Psoas muscle (tissue), 8 donors: ENCODE measurements around the gene DAPP1. TPM values are rescaled to one million over a fixed set of nuclear protein-coding genes. Genes with fewer than 3 reads are reported as not detected.

Experiments
- ATAC-seq, 4 donors: fragments of 200-7000 bp; cut with Tn5 transposase; one replicate each; pipeline ENCODE4 v1.9.1; 2020; ENCODE audit warnings: moderate library complexity in 3 of 4, mild to moderate bottlenecking in 2 of 4
- DNase-seq, 2 donors: peaks; one replicate each; pipeline ENCODE4 v3.0.0-alpha.2; 2020
- H3K27ac ChIP-seq: fragments of 200-600 bp; one replicate; pipeline ENCODE4 v1.8.0; 2022
- H3K27me3 ChIP-seq, 3 donors: fragments of 200-600 bp in 1 of 3; one replicate each; pipeline versions ENCODE4 v1.6.1 to v1.8.0; 2013 to 2022; ENCODE audit warnings: low read length in 2 of 3, mild to moderate bottlenecking in 2 of 3, moderate library complexity in 1 of 3; ENCODE audit not compliant: insufficient read depth in 3 of 3
- H3K36me3 ChIP-seq, 2 donors: fragments of 200-600 bp in 1 of 2; one replicate each; pipeline versions ENCODE4 v1.6.1 to v1.8.0; 2013 to 2022; ENCODE audit warnings: low read depth in 1 of 2, mild to moderate bottlenecking in 1 of 2, moderate library complexity in 1 of 2; ENCODE audit not compliant: insufficient read depth in 1 of 2
- H3K4me1 ChIP-seq: fragments of 200-600 bp; one replicate; pipeline ENCODE4 v1.8.0; 2022
- H3K4me3 ChIP-seq: fragments of 200-600 bp; one replicate; pipeline ENCODE4 v1.8.0; 2022; ENCODE audit warnings: mild to moderate bottlenecking
- H3K9me3 ChIP-seq: fragments of 200-600 bp; one replicate; pipeline ENCODE4 v1.8.0; 2022
- WGBS, 3 donors: extraction: QIAGEN DNeasy Blood & Tissue Kit; methylation state at CpG; one replicate each; pipeline versions ENCODE4 v1.1.6 to v1.1.7; 2013; 5-methylcytosine and 5-hydroxymethylcytosine counted together
- intact Hi-C, 2 donors: fragments of 100-400 bp; cut with DNase I; formaldehyde crosslinking; loops; one replicate each; pipeline versions ENCODE4 v1.11.0 to v1.14.2; 2022
- polyA plus RNA-seq, 3 donors: library from polyadenylated mRNA; stranded (reverse); fragments of 200-250 nt; gene quantifications; one replicate each; pipeline ENCODE4 v1.2.3, GENCODE V29; 2013
- total RNA-seq, 4 donors: library from RNA; stranded (reverse); fragmentation: NEBNext Ultra II Directional in 2 of 4; extraction: Animal tissue kit (Norgen Biotek cat#: 25700) in 2 of 4; gene quantifications; one replicate each; pipeline versions ENCODE4 v1.2.1 to v1.2.4, GENCODE V29; 2021 to 2023
- TF ChIP-seq, protein P1 (sequence below): fragments of 200-600 bp; IDR thresholded peaks from one replicate; pipeline ENCODE4 v1.8.0; 2022; ENCODE audit warnings: antibody characterized with exemption
- donor health status: healthy with polysubstance abuse.
- donor health status: DM: no; HTN: no; CAD: no; lungs with moderate emphysema.
- donor health status: Bipolar disorder and iron deficiency.
- donor health status: healthy.
- donor health status: DM: yes; HTN: yes; CAD: no.
- donor health status: DM: no; HTN: no; CAD: no.
- donor health status: DM: no; HTN: no; CAD: no.
- donor health status: DM: yes; HTN: yes; CAD: no.

The DAPP1 gene
- total and polyA plus RNA-seq, 7 donors = 0.06 to 1.3 (median 0.52) TPM

DNA sequence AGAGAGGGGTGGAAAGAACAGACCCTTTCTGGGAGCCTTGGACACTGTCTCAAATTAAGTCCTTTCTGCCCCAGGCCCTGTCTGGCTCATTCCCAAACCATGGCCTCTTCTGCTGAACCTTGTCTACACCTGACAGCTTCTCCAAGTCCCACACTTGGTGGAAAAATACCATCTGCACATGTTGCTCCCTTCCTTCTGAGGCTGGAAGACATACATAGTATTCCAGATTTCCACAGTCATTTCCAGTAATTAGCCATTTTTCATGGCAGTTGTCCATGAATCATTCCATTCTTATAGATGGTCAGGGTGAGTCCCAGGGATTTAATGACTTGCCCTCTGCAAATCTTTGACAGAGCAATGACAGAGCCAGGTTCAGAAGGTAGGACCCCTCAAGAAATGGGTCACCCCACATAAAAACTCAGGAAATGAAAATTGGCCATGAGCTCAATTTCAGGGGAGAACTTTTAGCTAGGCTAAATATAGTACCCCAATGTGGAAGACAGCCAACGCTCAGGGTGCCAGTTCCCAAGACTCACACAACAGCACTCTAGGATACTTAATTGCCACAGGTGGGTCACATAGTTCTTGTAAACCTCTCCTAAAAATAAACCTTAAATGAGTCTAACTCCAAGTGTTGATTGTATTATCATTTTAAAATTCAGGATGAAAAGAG lies 16.2 kb upstream of the DAPP1 start:
- no peaks in the 10 kb centered on the region for H3K36me3 ChIP-seq
- peak overlapping the region; percentile 47 for H3K27ac ChIP-seq
- DNase-seq (no peak), ATAC-seq (peak in 3 of 4 donors; percentile 46 to 82 (median 82))
- intact Hi-C loops = loop anchor here in 1 of 2 donors (5.0 kb wide), 1 partner anchor 148 kb away; no protein-coding TSS in a partner anchor
- peaks cover 41% of the 10 kb centered on the region for H3K4me1 ChIP-seq
- H3K27me3 ChIP-seq = no peaks in the 10 kb centered on the region
- H3K4me3 ChIP-seq = no peak overlapping the region
- WGBS, 3 donors = 33 to 42% (median 37%) methylated on average over 1 of the region's 1 CpG
- TF ChIP-seq, protein P1, sequence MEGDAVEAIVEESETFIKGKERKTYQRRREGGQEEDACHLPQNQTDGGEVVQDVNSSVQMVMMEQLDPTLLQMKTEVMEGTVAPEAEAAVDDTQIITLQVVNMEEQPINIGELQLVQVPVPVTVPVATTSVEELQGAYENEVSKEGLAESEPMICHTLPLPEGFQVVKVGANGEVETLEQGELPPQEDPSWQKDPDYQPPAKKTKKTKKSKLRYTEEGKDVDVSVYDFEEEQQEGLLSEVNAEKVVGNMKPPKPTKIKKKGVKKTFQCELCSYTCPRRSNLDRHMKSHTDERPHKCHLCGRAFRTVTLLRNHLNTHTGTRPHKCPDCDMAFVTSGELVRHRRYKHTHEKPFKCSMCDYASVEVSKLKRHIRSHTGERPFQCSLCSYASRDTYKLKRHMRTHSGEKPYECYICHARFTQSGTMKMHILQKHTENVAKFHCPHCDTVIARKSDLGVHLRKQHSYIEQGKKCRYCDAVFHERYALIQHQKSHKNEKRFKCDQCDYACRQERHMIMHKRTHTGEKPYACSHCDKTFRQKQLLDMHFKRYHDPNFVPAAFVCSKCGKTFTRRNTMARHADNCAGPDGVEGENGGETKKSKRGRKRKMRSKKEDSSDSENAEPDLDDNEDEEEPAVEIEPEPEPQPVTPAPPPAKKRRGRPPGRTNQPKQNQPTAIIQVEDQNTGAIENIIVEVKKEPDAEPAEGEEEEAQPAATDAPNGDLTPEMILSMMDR = no peak
- H3K9me3 ChIP-seq = no peaks in the 10 kb centered on the region

DNA sequence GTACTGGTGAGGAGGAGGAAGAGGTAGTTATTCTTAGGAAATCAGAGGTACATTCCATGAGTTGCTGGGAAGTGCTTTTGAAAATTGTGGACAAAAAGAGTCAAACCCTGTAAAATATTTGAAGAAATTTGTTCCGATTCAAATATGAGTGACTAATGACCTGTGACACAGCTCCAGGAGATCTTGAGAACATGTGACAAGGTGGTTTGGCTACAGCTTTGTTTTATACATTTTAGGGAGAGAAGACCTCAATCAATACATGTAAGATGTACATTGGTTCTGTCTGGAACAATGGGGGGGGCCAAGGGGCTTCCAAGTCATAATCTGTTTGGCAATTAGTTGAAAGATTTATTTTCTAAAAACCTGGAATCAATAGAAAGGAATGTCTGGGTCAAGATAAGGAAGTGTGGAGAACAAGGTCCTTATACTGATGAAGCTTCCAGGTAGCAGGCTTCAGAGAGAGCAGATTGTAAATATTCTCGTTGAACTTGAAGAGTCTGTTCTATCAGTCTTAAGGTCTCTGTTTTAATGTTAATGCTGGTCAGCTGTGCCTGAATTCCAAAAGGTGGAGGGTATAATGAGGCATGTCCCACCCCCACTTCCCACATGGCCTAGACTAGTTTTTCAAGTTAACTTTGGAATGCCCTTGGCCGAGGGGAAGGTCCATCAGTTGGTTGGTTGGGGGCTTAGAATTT lies 15.5 kb upstream of the DAPP1 start:
- 58 to 65% (median 58%) methylated on average over 3 of the region's 3 CpGs for WGBS, 3 donors
- H3K4me3 ChIP-seq = no peak overlapping the region
- DNase-seq (no peak), ATAC-seq (peak in 1 of 4 donors; percentile 12)
- no peaks in the 10 kb centered on the region for H3K27me3 ChIP-seq
- TF ChIP-seq, protein P1 = no peak
- no peaks in the 10 kb centered on the region for H3K36me3 ChIP-seq
- H3K9me3 ChIP-seq = no peaks in the 10 kb centered on the region
- intact Hi-C loops = loop anchor here in 1 of 2 donors (5.0 kb wide), 1 partner anchor 149 kb away; no protein-coding TSS in a partner anchor
- peaks cover 41% of the 10 kb centered on the region for H3K4me1 ChIP-seq
- peak overlapping the region; percentile 73 for H3K27ac ChIP-seq

- DNase-seq (no peak), ATAC-seq (peak in 1 of 4 donors; percentile 20)
- intact Hi-C loops = loop anchor here in 1 of 2 donors (5.0 kb wide), 1 partner anchor 151 kb away; no protein-coding TSS in a partner anchor
- TF ChIP-seq, protein P1 = no peak
- H3K4me1 ChIP-seq = peaks cover 61% of the 10 kb centered on the region
- no peaks in the 10 kb centered on the region for H3K36me3 ChIP-seq
- peak overlapping the region; percentile 73 for H3K27ac ChIP-seq
- no peak overlapping the region for H3K4me3 ChIP-seq
- H3K27me3 ChIP-seq = no peaks in the 10 kb centered on the region
- WGBS, 3 donors = 16 to 21% (median 18%) methylated on average over 4 of the region's 4 CpGs
- H3K9me3 ChIP-seq = no peaks in the 10 kb centered on the region
These were observed 13.0 kb upstream of the DAPP1 start for GRCh38 chr4:99803566-99804101.

- no peak for DNase-seq
- Histone ChIP-seq H3K4me1 (peaks cover 47% of the 10 kb centered on the region), H3K36me3 (no peaks in the 10 kb centered on the region), H3K4me3 (no peak overlapping the region), H3K27ac (peak overlapping the region; percentile 69), H3K27me3 (no peaks in the 10 kb centered on the region), H3K9me3 (no peaks in the 10 kb centered on the region)
- TF ChIP-seq, protein P1 = no peak
- peak in 3 of 4 donors; percentile 20 to 43 (median 23) for ATAC-seq
- intact Hi-C loops = loop anchor here in 1 of 2 donors (2.0 to 5.0 kb wide), 2 partner anchors 84 to 154 kb away; no protein-coding TSS in a partner anchor
- 22 to 42% (median 34%) methylated on average over 4 of the region's 4 CpGs for WGBS, 3 donors
These were observed 10.1 kb upstream of the DAPP1 start for GRCh38 chr4:99806545-99806944.
